ENCODE results near the gene TGFB2.

The TGFB2 gene

DNA sequence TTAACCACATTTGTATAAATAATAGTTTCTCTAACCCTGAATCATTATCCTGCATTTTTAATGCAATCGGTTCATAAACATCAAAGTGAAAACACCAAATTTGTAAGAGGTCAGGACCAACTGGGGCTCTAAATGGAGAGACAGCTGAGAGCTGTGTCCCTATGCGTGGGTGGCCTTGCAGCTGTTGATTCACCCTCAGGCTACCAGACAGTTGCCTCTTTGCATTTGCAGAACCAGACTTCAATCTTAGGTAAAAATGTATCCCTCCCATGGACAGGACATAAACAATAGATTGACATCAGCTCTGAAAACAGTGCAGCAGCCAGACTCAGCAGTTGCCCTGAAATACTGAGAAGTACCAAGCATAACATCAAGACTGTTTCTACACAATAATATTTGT, 8.8 kb upstream of the TGFB2 start:
- DNase-seq, result no peak

DNA sequence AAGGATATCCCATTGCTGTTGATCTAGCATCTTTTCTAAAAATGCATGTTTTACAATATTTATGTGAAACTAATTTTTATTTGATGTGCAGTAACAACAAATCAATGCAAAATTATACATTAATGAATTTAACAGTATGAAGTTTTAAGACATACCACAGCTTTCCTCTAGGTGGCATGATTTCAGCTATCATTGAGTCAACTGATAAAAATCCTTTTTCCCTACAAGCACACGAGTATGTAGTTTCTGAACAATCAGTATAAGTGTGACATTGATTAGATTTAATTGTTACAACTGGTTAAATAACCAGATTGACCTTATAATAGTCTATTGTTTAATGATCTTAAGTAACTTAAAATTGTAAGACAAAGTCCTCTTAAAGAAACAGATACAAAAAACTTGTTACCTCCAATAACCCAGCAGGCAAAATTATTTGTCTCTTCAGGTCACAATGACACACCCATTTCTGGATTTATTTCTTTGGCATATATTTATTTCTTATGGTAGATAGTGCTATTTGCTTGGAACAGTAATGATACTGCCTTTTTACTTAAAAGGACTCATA, 5.8 kb upstream of the TGFB2 start:
- DNase-seq, result no peak

DNA sequence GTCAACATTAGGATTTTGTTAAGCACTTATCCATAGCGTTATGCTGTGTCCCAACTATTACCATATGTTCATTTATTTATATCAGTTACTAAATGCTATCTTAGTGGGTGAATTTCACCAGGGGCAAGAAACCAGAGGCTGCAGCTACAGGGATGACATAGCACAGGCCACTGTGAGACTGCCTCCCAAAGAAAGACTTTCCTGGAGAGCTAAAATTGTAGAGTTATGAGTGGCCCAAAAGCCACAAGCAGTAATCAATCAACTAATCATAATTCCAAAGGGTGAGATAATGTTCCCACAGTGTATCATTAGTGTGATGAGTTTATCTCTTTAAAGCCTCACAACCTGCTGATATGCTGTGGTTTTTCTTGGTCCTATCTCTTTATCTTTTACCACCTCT, 3.8 kb upstream of the TGFB2 start:
- DNase-seq, result no peak

DNA sequence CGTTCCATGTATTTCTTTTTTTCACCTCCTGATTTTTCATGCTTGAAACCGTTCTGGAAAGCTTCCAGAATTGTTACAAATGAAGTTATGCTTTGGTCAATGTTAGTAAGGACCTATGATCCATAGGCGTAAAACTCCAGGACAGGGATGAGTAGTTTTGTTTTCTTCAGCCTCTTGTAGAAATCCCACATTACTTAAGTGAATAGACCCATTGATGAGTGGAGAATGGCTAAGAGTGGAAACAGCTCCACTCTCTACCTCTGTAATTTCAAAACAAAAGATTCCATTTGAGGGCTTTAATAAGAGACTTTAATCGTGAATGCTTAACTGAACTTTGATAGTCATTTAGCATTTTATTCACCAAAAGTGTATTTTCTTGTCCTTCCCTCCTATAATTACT, 3.0 kb upstream of the TGFB2 start:
- no peak for DNase-seq

DNA sequence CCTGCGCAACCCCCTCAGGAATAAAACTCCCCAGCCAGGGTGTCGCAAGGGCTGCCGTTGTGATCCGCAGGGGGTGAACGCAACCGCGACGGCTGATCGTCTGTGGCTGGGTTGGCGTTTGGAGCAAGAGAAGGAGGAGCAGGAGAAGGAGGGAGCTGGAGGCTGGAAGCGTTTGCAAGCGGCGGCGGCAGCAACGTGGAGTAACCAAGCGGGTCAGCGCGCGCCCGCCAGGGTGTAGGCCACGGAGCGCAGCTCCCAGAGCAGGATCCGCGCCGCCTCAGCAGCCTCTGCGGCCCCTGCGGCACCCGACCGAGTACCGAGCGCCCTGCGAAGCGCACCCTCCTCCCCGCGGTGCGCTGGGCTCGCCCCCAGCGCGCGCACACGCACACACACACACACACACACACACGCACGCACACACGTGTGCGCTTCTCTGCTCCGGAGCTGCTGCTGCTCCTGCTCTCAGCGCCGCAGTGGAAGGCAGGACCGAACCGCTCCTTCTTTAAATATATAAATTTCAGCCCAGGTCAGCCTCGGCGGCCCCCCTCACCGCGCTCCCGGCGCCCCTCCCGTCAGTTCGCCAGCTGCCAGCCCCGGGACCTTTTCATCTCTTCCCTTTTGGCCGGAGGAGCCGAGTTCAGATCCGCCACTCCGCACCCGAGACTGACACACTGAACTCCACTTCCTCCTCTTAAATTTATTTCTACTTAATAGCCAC, 696 bp downstream of the TGFB2 start:
- no peak for DNase-seq

DNA sequence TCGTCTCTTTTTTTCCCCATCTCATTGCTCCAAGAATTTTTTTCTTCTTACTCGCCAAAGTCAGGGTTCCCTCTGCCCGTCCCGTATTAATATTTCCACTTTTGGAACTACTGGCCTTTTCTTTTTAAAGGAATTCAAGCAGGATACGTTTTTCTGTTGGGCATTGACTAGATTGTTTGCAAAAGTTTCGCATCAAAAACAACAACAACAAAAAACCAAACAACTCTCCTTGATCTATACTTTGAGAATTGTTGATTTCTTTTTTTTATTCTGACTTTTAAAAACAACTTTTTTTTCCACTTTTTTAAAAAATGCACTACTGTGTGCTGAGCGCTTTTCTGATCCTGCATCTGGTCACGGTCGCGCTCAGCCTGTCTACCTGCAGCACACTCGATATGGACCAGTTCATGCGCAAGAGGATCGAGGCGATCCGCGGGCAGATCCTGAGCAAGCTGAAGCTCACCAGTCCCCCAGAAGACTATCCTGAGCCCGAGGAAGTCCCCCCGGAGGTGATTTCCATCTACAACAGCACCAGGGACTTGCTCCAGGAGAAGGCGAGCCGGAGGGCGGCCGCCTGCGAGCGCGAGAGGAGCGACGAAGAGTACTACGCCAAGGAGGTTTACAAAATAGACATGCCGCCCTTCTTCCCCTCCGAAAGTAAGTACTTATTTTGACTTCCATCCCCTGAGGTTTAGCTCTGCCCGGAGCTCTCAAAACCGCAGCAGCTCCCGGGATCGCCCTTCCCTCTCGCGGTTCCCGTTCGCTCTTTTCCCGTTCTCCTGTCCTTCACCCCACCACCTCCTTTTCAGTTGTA, 1.5 kb downstream of the TGFB2 start:
- no peak for DNase-seq

DNA sequence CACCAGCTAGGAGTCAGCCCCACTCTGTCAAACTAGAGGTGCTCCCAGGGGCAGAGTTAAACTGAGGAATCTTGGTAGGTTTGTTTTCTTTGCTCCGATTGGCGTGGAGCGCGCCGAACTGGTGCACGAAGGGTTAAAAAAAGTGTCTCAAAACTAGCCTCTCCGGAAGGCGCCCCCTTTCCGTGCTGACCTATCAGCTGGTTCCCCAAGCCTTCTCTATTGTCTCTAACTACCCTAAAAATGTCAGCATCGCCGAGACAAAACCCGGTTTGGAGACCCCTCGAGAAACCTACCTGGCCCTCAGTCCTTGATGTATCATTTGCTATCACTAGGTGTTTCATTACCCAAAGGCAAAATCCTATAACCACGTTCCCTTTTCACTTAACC, 2.2 kb downstream of the TGFB2 start:
- no peak for DNase-seq

DNA sequence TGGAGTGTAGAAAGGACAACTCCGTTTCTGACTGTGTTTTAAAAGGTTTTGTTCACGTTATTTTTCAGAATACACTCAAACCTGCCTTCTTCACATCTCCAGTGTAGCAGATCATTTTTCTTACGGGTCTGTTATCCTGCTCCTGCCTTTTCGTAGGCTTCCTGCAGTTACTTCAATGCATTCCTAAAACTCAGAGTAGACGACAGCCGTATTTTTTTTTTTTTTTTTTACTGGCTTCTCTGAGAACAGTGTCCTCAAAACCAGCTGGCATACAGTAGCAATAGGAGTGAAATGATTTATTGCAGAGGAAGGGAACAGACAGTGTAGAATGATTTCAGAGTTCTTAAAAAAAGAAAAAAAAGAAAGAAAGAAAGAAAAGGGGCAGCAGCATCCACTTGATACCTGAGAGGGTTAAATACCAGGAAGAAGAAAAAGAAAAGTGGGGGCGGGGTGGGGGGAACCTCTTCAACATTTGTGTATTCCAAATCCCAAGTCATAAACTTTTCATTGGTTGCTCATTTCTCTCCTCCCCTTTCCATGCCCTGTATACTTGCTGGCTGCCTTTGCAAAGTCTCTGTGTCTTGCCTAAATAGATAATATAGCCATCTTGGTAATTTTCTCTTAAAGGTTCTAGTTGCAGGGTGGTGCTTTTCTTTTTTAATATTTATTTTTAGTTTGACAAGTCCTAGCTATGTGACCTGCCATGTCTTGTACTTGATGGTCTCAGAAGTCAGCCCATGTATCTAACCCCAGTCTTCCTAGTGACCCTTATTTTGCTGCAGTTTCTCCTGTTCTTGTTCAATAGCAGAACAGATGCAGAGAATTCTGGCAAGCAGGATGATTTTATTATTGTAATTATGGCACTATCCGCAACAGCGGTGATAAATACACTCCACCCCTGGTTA, 2.8 kb downstream of the TGFB2 start:
- no peak for DNase-seq

DNA sequence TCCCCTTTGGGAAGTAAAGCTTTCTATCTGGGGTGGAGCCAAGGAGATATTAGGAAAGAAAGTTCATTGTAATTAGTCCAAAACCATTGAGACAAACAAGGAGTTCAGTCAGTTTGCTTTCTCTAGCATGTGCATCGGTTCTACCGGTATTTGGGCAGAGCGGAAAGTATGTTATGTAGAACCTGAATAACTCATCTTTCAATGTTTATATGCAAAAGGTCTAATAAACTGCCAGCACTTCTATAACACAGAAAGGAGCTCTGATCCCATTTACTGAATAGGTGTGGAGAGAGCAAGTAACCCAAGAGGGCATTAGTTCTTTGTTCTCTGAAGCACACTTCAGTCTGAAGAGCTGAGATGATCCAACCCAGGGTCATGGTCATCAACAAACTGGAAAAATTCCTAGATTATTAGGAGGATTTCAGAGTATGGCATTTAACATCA, 3.5 kb downstream of the TGFB2 start:
- no peak for DNase-seq

DNA sequence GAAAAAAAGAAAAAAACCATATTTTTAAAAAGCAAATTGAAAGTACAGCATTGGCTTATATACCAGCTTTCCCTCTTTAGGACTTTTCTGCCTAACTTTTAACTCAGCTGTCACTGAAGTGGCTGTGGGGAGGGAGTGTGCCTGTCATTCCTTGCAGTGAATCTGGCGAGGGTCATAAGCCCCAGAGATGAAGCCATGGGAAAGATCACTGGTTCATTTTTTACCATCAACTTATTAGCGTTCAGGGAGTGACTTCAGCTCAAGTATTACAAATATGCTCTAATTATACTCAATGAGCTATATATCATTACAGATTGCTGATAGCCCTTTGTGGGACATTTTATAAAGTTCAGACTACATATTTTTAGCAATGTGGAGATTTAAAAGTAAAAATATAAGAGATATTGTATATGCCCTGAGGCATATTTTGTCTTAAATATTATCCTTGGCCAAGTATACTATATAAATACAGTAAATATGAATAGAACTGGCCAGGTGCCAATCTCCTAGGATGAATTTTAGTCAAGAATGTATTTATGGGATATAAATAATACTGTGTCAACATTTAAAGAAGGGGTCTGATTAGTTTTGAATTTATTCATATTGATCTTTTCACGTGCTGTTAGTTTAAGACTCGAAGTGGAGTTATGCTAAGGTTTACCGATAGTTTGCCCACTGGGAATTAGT, 4.4 kb downstream of the TGFB2 start:
- no peak for DNase-seq

DNA sequence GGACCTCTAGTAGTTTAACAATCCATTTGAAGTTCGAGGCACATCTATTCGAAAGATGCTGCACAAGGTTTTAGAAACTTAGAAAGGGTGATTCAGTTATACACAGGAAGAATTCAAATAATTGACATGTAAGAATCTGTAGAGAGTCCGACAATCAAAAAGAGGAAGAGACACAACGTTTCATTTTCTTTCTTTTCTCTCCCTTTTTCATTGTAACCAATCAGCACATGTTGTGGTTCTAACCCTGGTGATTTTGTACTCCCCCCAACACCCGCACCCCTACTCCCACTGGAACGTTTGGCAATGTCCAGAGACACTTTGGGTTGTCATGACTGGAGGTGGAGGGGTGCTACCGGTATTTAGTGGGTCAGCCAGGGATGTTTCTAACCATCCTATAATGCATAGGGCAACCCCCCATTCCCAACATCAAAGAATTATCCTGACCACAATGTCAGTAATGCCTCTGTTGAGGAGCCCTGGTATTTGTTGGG, 4.9 kb downstream of the TGFB2 start:
- no peak for DNase-seq

DNA sequence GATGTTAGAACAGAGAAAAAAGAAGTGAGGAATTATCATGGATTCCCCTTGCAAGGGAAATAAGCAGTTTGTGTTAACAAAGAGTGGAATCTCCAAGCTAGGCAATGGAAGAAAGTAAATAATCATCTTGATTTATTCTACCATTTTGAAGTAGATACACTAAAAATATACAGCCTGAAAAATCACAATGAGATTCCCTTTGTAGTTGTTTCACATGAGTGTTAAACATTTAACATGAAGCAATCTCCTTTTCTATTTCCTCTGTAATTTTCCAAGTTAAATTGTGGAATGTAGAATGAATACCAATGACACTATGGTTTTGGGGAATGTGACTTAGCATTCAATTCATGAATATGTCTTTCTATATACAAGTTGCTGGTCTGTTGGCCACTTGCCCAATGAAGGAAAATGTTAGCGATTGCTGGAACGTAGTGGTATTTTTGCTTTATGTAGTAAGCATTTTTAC, 5.7 kb downstream of the TGFB2 start:
- no peak for DNase-seq

DNA sequence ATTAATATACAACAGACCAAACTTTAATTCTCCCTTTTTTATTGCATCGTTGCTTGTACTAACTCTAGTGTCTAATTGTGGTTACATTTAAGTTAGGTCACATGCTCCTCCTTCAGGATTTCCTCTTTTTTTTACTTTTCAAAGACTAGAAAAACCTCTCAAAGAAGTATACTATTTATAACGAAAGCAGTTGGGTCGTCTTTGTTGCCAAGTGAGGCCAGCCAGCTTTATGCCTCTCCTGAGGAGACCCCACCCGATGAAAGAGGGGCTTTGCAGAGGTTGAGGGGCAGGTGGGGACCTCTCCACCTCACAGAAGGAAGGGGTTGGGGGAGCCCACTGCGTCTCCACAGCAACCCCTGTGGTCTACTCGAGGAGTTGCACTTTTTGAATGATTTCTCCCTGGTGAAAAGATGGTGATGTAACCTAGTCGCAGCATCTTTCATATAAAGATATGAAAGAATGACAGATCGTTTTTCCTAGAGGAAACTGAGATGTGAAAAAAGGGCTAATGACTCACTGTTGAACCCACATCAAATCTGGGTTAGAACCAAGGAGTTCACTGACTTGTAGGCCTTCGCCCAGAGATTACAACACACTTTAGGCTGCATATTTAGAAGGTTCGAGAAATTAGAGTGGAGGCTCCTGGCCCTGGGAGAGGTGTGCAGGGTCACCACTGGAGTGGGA, 6.4 kb downstream of the TGFB2 start:
- DNase-seq, result peak; percentile 38

DNA sequence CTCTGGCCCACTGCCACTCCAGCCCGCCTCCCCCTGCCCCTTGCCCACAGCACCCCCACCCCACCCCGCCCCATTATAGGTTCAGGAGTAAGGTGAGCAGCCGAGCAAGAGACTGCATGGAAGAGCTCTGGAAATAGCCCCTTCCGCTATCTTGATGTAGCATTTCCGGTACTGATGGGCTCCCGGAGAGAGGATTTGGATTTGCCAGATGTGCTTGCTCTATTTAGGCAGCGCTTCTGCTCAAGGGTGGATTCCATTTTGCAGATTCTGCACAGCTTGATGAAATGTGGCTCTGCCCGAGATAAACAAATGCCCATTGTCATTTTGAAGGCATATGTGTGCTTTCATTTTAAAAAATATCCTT, 6.9 kb downstream of the TGFB2 start:
- no peak for DNase-seq

DNA sequence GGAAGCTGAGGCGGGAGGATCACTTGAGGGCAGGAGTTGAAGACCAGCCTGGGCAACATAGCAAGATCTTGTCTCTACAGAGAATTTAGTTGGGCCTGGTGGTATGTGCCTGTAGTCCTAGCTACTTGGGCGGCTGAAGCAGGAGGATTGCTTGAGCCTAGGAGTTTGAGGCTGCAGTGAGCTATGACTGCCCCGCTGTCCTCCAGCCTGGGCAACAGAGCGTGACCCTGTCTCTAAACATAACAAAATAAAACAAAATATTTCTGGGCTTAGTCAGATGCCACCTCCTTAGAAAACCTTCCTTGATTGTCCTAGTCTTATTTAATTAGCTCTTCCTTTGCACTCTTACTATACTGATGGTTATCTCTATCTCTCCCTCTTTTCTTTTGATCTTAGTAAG, 8.5 kb downstream of the TGFB2 start:
- no peak for DNase-seq

DNA sequence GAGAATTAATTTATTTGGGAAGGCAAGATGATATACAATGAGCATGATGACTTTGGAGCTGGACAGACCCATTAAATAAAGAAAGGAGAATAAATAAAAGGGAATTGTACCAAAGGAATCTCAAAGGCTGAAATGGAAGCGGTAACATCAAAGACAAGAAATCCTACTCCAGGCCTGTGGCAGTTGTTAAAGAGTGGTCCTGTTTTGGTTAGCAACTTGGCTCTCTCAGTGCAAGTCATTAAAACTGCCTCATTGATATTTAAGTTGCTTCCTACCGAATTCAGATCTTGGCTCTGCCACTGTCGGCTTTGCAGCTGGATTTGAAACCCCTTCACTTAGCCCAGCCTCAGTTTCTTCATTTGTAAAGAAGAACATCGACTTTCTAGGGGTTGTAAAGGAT, 10.1 kb downstream of the TGFB2 start:
- DNase-seq, result no peak

DNA sequence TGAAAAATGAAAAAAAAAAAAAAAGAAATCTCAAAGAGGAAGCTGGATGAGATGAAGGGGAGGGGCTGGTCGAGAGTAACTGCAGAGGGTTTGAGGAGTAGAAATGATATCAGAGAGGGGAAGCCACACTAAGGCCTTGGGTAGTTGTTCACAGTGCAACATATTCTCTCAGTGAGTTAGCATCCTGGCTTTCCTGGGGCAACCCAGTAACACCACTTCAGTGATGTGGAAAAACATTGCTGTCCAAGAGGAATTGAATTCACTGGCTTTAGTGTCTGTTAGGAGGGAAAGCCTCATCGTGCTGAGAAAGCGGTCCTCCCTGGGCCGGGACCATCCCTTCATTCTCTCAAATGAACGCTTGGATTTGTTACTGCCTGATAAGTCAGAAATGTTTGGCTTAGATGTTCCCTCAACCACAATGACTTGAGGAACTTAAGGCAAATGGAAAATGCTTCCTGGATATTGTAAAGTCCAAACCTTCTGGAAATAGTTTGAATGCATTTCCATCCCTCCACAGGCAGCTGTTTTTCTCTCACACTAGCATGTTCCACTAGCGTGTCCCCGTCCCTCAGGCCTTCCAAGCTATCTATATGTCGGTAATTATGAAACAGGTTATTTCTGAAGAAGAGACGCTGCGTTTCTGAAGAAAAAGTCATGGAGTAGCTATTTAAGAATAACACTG, 12.2 kb downstream of the TGFB2 start:
- no peak for DNase-seq

DNA sequence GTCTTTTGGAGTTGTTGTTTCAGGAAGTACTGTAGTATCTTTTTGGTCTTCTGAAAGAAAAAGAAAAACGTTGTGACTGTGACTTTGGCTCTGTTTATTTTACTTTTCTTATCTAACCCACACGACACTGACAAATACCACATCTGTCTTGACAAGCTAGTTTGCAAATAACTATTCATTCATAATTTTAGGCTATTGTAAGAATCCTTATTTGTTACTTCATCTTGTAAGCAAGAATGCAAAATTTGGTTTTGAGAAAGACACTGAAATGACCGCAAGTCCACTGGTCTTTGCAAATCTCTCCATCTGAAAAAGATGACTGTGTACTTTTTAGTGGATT, 12.7 kb downstream of the TGFB2 start:
- DNase-seq, result no peak

DNA sequence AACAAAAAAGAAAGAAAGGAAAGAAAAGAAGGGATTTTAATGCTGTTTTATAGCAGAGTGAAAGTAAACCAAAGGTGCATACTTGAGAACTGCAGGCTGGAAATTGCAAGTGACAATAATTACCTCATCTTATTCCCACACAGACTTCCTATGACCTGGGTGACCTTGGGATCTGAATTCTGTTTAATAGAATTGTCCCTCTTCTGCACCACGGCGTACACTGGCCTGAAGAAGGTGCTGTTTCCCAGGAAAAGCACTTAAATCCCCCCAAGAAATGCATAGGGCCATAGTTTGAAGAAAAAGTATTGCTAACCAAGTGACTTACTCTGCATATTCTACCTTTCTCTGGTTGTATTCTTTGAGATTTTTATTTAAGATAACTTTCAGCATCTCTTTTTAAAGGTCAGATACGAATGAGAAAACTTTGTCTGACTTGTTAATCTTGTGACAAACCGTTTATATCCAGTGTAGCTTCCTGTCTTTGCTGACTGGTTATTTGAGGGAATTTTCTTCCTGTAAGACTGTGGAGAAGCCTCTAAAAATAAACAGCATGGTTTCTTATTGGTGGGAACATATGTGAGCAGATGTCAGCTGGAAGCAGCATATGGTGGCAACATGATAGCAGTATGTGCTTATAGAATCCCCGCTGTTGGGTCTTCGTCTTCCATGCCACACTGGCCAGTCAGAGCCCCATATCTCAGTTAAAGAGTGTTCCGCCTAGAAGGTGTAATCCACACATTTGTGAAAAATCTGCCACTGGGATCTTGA, 16.3 kb downstream of the TGFB2 start:
- DNase-seq, result no peak

DNA sequence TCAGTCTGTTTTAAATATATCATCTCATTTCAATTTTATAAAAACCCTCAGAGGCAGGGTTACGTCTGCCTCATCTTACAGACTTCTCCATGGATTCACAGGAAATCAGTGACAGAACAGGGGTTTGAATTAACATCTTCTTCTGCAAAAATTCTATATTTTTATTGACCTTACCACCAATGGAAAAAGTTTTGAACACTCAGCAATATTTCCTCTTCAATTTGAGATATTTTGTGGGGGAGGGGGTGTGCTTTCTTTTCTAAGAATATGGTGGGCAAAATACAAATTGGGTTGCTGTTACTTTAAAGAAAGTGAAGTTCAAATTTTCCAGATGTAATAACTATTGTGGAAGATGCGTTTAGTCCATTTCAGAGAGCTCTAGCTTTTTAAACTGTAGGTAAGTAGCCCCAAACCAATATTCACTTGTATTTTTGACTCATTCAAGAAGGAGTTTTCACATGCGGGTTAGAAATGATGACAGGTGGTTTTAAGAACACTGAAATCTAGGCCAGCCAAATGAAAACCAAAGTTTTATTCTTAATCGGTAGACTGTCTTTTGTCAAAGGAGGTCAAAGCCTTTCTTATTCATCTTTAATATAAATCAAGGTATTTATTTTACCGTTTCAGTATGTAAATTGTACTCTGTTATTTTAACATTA, 17.4 kb downstream of the TGFB2 start:
- DNase-seq, result no peak

Measured in KG1 (cell line).